Fibroblast of pulmonary artery (primary cell): Measurements from ENCODE around the gene STK10.
A peak's percentile ranks its signal among the peaks of the same experiment; 100 is the strongest.

Source experiments
- DNase-seq: peaks from one replicate; pipeline ENCODE4 v3.0.0-alpha.2; 2010; ENCODE audit warnings: low read depth
- H3K4me3 ChIP-seq: replicated peaks from 2 replicates; pipeline ENCODE4 v1.5.1; 2011; ENCODE audit warnings: low read depth, mild to moderate bottlenecking, control low read depth, low read length, moderate library complexity
- CTCF ChIP-seq: IDR thresholded peaks from 2 replicates; pipeline ENCODE4 v1.5.1; 2011; ENCODE audit warnings: mild to moderate bottlenecking, control low read depth, low read length, inconsistent platforms; ENCODE audit errors: missing control alignments

Gene STK10

DNA sequence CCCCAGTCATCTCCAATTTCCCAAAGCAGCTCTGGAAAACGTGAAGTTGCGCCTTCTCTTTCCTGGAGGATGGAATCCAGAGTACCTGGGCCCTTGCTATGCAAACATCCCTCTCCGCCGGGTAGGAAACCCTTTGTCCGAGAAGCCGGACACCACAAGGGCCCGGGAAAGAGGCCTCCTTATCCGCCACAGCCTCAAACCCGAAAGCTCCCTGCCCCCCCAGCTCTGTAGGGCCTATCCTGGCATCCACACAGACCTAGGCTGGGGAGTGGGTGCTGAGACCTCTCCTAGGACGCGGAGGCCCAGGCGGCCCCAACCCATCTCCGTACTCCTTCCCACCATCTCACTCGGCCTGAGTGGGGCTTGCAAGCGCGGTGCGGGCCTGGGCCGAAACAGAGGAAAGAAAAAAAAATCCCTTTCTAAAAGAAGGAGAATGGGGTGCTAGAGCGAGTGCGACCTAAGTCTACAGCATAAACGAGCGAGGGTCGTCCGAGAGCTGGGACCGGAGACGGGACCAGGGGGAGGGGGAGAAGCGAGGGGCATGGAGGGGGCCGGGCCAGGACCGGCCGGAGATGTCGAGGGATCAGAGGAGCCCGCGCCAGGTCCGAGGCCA is 182.2 kb downstream of the STK10 start:
- no peak for TF ChIP-seq CTCF
- no peak for DNase-seq
- H3K4me3 ChIP-seq = peak overlapping the region; percentile 96

DNA sequence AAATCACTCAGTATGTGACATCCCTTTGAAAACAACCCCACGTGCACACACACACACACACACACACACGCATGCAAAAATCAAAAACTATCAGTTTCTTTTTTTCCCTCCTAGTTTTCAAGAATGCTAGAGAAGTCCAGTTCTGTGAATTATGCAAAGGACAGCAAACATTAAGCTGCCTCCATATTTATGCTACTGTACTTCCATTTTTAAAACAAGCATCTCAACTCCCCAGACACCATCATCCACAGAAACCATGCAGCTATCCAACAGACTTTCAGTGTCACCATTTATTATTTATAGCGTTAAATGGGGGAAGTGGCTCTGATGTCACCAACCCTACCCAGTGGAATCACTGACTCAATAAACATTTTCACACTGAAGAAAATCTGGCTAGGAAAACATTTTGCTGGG is 183.2 kb downstream of the STK10 start:
- DNase-seq = no peak
- TF ChIP-seq CTCF = no peak
- peak overlapping the region; percentile 96 for H3K4me3 ChIP-seq

DNA sequence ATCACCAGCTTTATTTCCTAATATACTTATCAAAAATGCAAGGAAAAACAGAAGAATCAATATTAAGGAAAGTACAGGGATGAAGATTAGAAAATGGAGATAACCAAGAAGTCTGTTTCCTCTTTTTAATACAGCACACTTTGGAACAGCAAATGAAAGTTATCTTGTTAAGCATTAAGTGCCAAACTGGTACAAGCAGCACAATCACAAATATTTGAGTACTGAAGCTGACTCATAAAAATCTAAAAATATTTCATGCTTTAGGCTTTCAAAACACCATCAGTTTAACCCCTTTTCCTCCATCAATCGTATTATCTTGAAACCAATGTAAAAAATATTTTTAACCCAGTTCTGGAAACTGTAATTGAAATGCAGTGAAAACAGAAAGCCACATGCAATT is 184.3 kb downstream of the STK10 start:
- DNase-seq = peak; percentile 35
- TF ChIP-seq CTCF = no peak
- H3K4me3 ChIP-seq = peak overlapping the region; percentile 96

DNA sequence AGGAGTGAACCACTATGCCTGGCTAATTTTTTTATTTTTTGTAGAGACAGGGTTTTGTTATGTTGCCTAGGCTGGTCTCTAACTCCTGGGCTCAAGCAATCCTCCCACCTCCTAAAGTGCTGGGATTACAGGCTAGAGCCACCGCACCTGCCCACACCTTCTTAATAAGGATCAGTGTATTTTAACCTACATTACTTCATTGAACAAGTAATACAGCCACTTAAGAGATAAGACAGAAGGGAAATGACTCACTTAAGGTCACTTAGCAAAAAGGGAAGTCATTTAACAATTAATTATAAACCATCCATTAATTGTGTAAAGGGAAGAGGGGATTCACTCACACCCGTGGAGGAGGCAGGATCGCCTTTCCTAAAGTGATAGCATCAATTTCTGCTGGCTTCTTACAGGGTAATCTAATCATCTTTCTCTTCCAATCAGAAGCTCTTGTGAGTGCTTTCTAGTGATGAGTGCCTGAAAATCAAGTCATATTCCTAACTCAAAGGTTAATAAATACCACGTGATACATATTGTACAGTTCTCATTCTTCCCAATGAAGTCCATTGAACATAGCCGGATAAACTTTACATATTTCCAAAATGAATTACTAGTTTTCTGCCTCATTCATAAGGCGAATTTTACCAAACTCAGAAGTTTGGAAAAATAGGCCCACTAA is 185.0 kb downstream of the STK10 start:
- H3K4me3 ChIP-seq = no peak overlapping the region
- no peak for DNase-seq
- TF ChIP-seq CTCF = no peak

- peak; percentile 60 for TF ChIP-seq CTCF
- peak; percentile 34 for DNase-seq
- H3K4me3 ChIP-seq = no peak overlapping the region
Measured at GRCh38 chr5:172002310-172002709, 185.7 kb downstream of the STK10 start.

GRCh38 chr5:171999877-172000276 is 188.1 kb downstream of the STK10 start:
- H3K4me3 ChIP-seq = no peak overlapping the region

More at GRCh38 chr5:171999877-172000276, 188.1 kb downstream of the STK10 start:
- TF ChIP-seq CTCF = no peak
- DNase-seq = no peak
